Astrocyte (in vitro differentiated cells and primary cell): ENCODE measurements around the gene NTN3. TPM values are rescaled to one million over a fixed set of nuclear protein-coding genes. Genes with fewer than 3 reads are reported as not detected.

Experiments used
- DNase-seq: peaks from one replicate; pipeline ENCODE4 v3.0.0-alpha.2; 2010; ENCODE audit warnings: low read depth
- FAIRE-seq: peaks from 2 replicates; lab custom pipeline; 2011; peaks lifted over from hg19 to GRCh38; lab: Jason Lieb, UNC
- H2AFZ ChIP-seq: 2 replicates; pipeline ENCODE4 v1.6.0; 2012; ENCODE audit warnings: low read depth, low read length, inconsistent platforms
- H3K27ac ChIP-seq: 2 replicates; pipeline ENCODE4 v1.5.1; 2011; ENCODE audit warnings: low read depth, low read length, inconsistent platforms
- H3K27me3 ChIP-seq: 2 replicates; pipeline ENCODE4 v1.6.0; 2011; ENCODE audit warnings: low read length, inconsistent platforms; ENCODE audit not compliant: insufficient read depth
- H3K36me3 ChIP-seq: 2 replicates; pipeline ENCODE4 v1.5.1; 2011; ENCODE audit warnings: low read length, inconsistent platforms; ENCODE audit not compliant: insufficient read depth
- H3K4me1 ChIP-seq: 2 replicates; pipeline ENCODE4 v1.5.1; 2011; ENCODE audit warnings: low read length, inconsistent platforms; ENCODE audit not compliant: insufficient read depth
- H3K4me2 ChIP-seq: 2 replicates; pipeline ENCODE4 v1.6.0; 2012; ENCODE audit warnings: low read length, inconsistent platforms
- H3K4me3 ChIP-seq: 2 replicates; pipeline ENCODE4 v1.5.1; 2011; ENCODE audit warnings: low read depth, mild to moderate bottlenecking, low read length, inconsistent platforms; ENCODE audit not compliant: insufficient read depth
- H3K79me2 ChIP-seq: 2 replicates; pipeline ENCODE4 v1.6.0; 2012; ENCODE audit warnings: mild to moderate bottlenecking, low read length, inconsistent platforms; ENCODE audit not compliant: insufficient read depth
- H3K9ac ChIP-seq: 2 replicates; pipeline ENCODE4 v1.6.0; 2012; ENCODE audit warnings: mild to moderate bottlenecking, low read length, inconsistent platforms
- H3K9me3 ChIP-seq: 2 replicates; pipeline ENCODE4 v1.5.1; 2012; ENCODE audit warnings: low read depth, mild to moderate bottlenecking, low read length, inconsistent platforms; ENCODE audit not compliant: insufficient read depth
- H4K20me1 ChIP-seq: 2 replicates; pipeline ENCODE4 v1.6.0; 2012; ENCODE audit warnings: low read length, inconsistent platforms; ENCODE audit not compliant: insufficient read depth
- H3K27ac Mint-ChIP-seq: one replicate; pipeline ENCODE4 v1.8.0; 2021; ENCODE audit warnings: mild to moderate bottlenecking, mixed read lengths; ENCODE audit not compliant: unreplicated experiment
- H3K27me3 Mint-ChIP-seq: one replicate; pipeline ENCODE4 v1.8.0; 2021; ENCODE audit warnings: low read depth, mixed read lengths; ENCODE audit not compliant: unreplicated experiment
- H3K36me3 Mint-ChIP-seq: one replicate; pipeline ENCODE4 v1.8.0; 2021; ENCODE audit warnings: low read depth, mixed read lengths; ENCODE audit not compliant: unreplicated experiment
- H3K4me1 Mint-ChIP-seq: one replicate; pipeline ENCODE4 v1.8.0; 2021; ENCODE audit warnings: low read depth, mixed read lengths; ENCODE audit not compliant: unreplicated experiment
- H3K4me3 Mint-ChIP-seq: one replicate; pipeline ENCODE4 v1.8.0; 2021; ENCODE audit warnings: mild to moderate bottlenecking, moderate library complexity, mixed read lengths; ENCODE audit not compliant: unreplicated experiment
- H3K9me3 Mint-ChIP-seq: one replicate; pipeline ENCODE4 v1.8.0; 2021; ENCODE audit warnings: mild to moderate bottlenecking, mixed read lengths; ENCODE audit not compliant: unreplicated experiment
- EZH2 ChIP-seq: IDR thresholded peaks from 2 replicates; pipeline ENCODE4 v1.6.1; 2012; ENCODE audit warnings: mild to moderate bottlenecking, low read length, inconsistent platforms; ENCODE audit not compliant: insufficient read depth
- total RNA-seq: library from RNA; stranded (reverse); gene quantifications from 2 replicates; pipeline ENCODE4 v1.2.1, GENCODE V29; 2021
- TF ChIP-seq, protein P1 (sequence below): IDR thresholded peaks from 2 replicates; pipeline ENCODE4 v1.5.1; 2011; ENCODE audit warnings: low read depth, mild to moderate bottlenecking, inconsistent platforms, low read length, moderate library complexity; ENCODE audit not compliant: insufficient read depth

NTN3 gene
- total RNA-seq, 1 donor from 2014 or later = 1.1 TPM

GRCh38 chr16:2516391-2517240 lies 45.5 kb downstream of the NTN3 start:
- Mint-ChIP-seq H3K27me3 (no peaks in the 10 kb centered on the region), H3K9me3 (no peaks in the 10 kb centered on the region), H3K36me3 (peaks cover 10% of the 10 kb centered on the region), H3K4me1 (peaks cover 40% of the 10 kb centered on the region), H3K27ac (peak overlapping the region; percentile 73), H3K4me3 (peak overlapping the region; percentile 97)
- TF ChIP-seq EZH2 = no peak
- TF ChIP-seq, protein P1, sequence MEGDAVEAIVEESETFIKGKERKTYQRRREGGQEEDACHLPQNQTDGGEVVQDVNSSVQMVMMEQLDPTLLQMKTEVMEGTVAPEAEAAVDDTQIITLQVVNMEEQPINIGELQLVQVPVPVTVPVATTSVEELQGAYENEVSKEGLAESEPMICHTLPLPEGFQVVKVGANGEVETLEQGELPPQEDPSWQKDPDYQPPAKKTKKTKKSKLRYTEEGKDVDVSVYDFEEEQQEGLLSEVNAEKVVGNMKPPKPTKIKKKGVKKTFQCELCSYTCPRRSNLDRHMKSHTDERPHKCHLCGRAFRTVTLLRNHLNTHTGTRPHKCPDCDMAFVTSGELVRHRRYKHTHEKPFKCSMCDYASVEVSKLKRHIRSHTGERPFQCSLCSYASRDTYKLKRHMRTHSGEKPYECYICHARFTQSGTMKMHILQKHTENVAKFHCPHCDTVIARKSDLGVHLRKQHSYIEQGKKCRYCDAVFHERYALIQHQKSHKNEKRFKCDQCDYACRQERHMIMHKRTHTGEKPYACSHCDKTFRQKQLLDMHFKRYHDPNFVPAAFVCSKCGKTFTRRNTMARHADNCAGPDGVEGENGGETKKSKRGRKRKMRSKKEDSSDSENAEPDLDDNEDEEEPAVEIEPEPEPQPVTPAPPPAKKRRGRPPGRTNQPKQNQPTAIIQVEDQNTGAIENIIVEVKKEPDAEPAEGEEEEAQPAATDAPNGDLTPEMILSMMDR = no peak
- H3K9ac ChIP-seq = peak overlapping the region; percentile 18
- no peaks in the 10 kb centered on the region for H3K27me3 ChIP-seq
- no peak overlapping the region for H3K4me3 ChIP-seq
- H4K20me1 ChIP-seq = peaks cover 64% of the 10 kb centered on the region
- peaks cover 46% of the 10 kb centered on the region for H3K4me1 ChIP-seq
- peak overlapping the region; percentile 99 for H3K4me2 ChIP-seq
- no peak overlapping the region for H3K27ac ChIP-seq
- H2AFZ ChIP-seq = no peak overlapping the region
- H3K79me2 ChIP-seq = peaks cover 66% of the 10 kb centered on the region
- H3K9me3 ChIP-seq = no peaks in the 10 kb centered on the region
- FAIRE-seq (no peak), DNase-seq (no peak)
- H3K36me3 ChIP-seq = peaks cover 2% of the 10 kb centered on the region

- Histone ChIP-seq H3K79me2 (peaks cover 73% of the 10 kb centered on the region), H4K20me1 (peaks cover 65% of the 10 kb centered on the region), H3K4me1 (peaks cover 43% of the 10 kb centered on the region), H3K27me3 (no peaks in the 10 kb centered on the region), H3K36me3 (peaks cover 4% of the 10 kb centered on the region), H3K4me2 (no peak overlapping the region), H3K9me3 (no peaks in the 10 kb centered on the region), H3K9ac (peak overlapping the region; percentile 23), H3K27ac (no peak overlapping the region), H2AFZ (no peak overlapping the region), H3K4me3 (no peak overlapping the region)
- H3K4me1 Mint-ChIP-seq = peaks cover 38% of the 10 kb centered on the region
- peak overlapping the region; percentile 40 for H3K4me3 Mint-ChIP-seq
- no peaks in the 10 kb centered on the region for H3K9me3 Mint-ChIP-seq
- peak overlapping the region; percentile 58 for H3K27ac Mint-ChIP-seq
- TF ChIP-seq, protein P1 = no peak
- TF ChIP-seq EZH2 = no peak
- DNase-seq (no peak), FAIRE-seq (no peak)
- H3K36me3 Mint-ChIP-seq = peaks cover 8% of the 10 kb centered on the region
- H3K27me3 Mint-ChIP-seq = no peaks in the 10 kb centered on the region
Observed at GRCh38 chr16:2517954-2518605, 47.0 kb downstream of the NTN3 start.
